PC-3 (cell line): ENCODE results near the gene KIAA1328. TPM values are rescaled to one million over a fixed set of nuclear protein-coding genes. Genes with fewer than 3 reads are reported as not detected.

Experiments
- ATAC-seq: fragments of 200-7000 bp; cut with Tn5 transposase; 2 replicates; pipeline ENCODE4 v1.9.1; 2020; ENCODE audit warnings: mild to moderate bottlenecking, moderate library complexity
- BruUV-seq: library from RNA; stranded (reverse); fragments of 400-500 nt; replicated peaks from 2 replicates; lab custom pipeline; 2021; lab: Mats Ljungman, UMichigan
- CTCF ChIA-PET: fragments of 300-600 bp; sonication (Branson Sonifier 250); formaldehyde crosslinking; loops from one replicate; lab custom pipeline; 2022; ENCODE audit warnings: antibody characterized with exemption; lab: Charles Lee
- POLR2A ChIA-PET: fragments of 300-600 bp; sonication (Branson Sonifier 250); formaldehyde crosslinking; loops from one replicate; lab custom pipeline; 2022; ENCODE audit warnings: antibody characterized with exemption; ENCODE audit not compliant: unreplicated experiment; lab: Charles Lee
- DNase-seq: peaks from one replicate; pipeline ENCODE4 v3.0.0-alpha.2; 2015
- H2AFZ ChIP-seq: fragments of 300-600 bp; sonication (generic); 2 replicates; pipeline ENCODE4 v1.6.0; 2016; ENCODE audit warnings: antibody characterized with exemption, low read length
- H3F3A ChIP-seq: fragments of 300-600 bp; sonication (generic); one replicate; pipeline ENCODE4 v1.6.0; 2017; ENCODE audit warnings: antibody characterized with exemption, low read length, control low read depth, mild to moderate bottlenecking; ENCODE audit not compliant: unreplicated experiment
- H3K27ac ChIP-seq: fragments of 300-600 bp; sonication (generic); 2 replicates; pipeline ENCODE4 v1.5.1; 2016; ENCODE audit warnings: mild to moderate bottlenecking, low read length
- H3K27me3 ChIP-seq: fragments of 300-600 bp; sonication (generic); 2 replicates; pipeline ENCODE4 v1.6.1; 2016; ENCODE audit warnings: low read length, mixed read lengths
- H3K36me3 ChIP-seq: fragments of 300-600 bp; sonication (generic); 2 replicates; pipeline ENCODE4 v1.6.1; 2016; ENCODE audit warnings: low read depth, mixed run types, low read length, mixed read lengths
- H3K4me1 ChIP-seq: fragments of 300-600 bp; sonication (generic); 2 replicates; pipeline ENCODE4 v1.5.1; 2016; ENCODE audit warnings: low read length; ENCODE audit not compliant: insufficient read depth
- H3K4me2 ChIP-seq: fragments of 300-600 bp; sonication (generic); 2 replicates; pipeline ENCODE4 v1.6.0; 2016; ENCODE audit warnings: low read length
- H3K4me3 ChIP-seq: fragments of 300-600 bp; sonication (generic); 2 replicates; pipeline ENCODE4 v1.5.1; 2016; ENCODE audit warnings: mild to moderate bottlenecking, low read length, mixed read lengths
- H3K79me2 ChIP-seq: fragments of 300-600 bp; sonication (generic); 2 replicates; pipeline ENCODE4 v1.6.1; 2017; ENCODE audit warnings: low read length, mixed read lengths
- H3K9ac ChIP-seq: fragments of 300-600 bp; sonication (generic); 2 replicates; pipeline ENCODE4 v1.6.0; 2016; ENCODE audit warnings: mild to moderate bottlenecking, low read length
- H3K9me2 ChIP-seq: fragments of 300-600 bp; sonication (generic); replicated peaks from 2 replicates; pipeline ENCODE4 v1.6.1; 2016; ENCODE audit warnings: mixed run types, low read length, mixed read lengths
- H3K9me3 ChIP-seq: fragments of 300-600 bp; sonication (generic); 2 replicates; pipeline ENCODE4 v1.6.1; 2016; ENCODE audit warnings: low read length, mixed read lengths
- H4K20me1 ChIP-seq: fragments of 300-600 bp; sonication (generic); 2 replicates; pipeline ENCODE4 v1.6.1; 2016; ENCODE audit warnings: low read length, mixed read lengths
- CTCF ChIP-seq: fragments of 300-600 bp; sonication (generic); conservative IDR thresholded peaks from 2 replicates; pipeline ENCODE4 v1.5.1; 2017; ENCODE audit warnings: antibody characterized with exemption, low read depth, mild to moderate bottlenecking, low read length
- EZH2 ChIP-seq: fragments of 300-600 bp; sonication (generic); IDR thresholded peaks from one replicate; pipeline ENCODE4 v1.6.1; 2017; ENCODE audit warnings: antibody characterized with exemption, mild to moderate bottlenecking, low read length; ENCODE audit not compliant: unreplicated experiment
- EZH2phosphoT487 ChIP-seq: fragments of 300-600 bp; sonication (generic); IDR thresholded peaks from 2 replicates; pipeline ENCODE4 v1.6.1; 2018; ENCODE audit warnings: mild to moderate bottlenecking, antibody characterized with exemption, low read length, borderline replicate concordance
- intact Hi-C: fragments of 100-400 bp; cut with micrococcal nuclease; formaldehyde crosslinking; loops from 2 replicates; pipeline ENCODE4 v1.9.0; 2023
- total RNA-seq: library from RNA; depleted of rRNA; stranded (reverse); fragments of >200 nt; gene quantifications from 2 replicates; pipeline ENCODE4 v1.2.3, GENCODE V29; 2014

The KIAA1328 gene
- total RNA-seq, 1 experiment from 2014 or later, result 4.4 TPM

DNA sequence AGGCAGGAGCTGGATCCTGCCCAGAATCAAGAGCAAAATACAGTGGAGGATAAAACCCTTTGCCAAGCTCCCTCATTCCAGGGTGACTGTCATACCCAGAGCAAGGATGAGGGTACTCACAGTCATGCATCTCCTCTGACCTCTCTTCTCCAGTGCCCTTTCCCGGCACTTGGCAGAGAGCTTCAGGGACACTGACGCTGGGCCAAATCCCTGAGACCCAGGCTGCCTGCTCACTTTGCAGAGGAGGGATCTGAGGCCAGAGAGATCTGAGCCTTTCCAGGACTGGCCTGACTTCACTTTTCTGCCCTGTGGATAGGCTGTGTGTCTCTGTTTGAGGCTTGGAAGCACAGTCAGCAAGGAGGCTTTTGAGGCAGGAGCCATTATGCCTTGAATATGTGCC, 406.7 kb downstream of the KIAA1328 start:
- Histone ChIP-seq H3K9ac (no peak overlapping the region), H3K4me3 (no peak overlapping the region), H3K9me3 (no peaks in the 10 kb centered on the region), H2AFZ (no peak overlapping the region), H3K79me2 (no peaks in the 10 kb centered on the region), H3K9me2 (no peaks in the 10 kb centered on the region), H3K27ac (no peak overlapping the region), H3K27me3 (no peaks in the 10 kb centered on the region), H4K20me1 (no peaks in the 10 kb centered on the region), H3K4me2 (no peak overlapping the region), H3F3A (no peaks in the 10 kb centered on the region), H3K4me1 (no peaks in the 10 kb centered on the region), H3K36me3 (no peaks in the 10 kb centered on the region)
- intact Hi-C loops, result no loop called here
- TF ChIP-seq EZH2phosphoT487, result no peak
- ATAC-seq (no peak), DNase-seq (no peak)
- POLR2A ChIA-PET, result no interaction called here
- BruUV-seq, result no TSS peak
- CTCF ChIA-PET, result no interaction called here

DNA sequence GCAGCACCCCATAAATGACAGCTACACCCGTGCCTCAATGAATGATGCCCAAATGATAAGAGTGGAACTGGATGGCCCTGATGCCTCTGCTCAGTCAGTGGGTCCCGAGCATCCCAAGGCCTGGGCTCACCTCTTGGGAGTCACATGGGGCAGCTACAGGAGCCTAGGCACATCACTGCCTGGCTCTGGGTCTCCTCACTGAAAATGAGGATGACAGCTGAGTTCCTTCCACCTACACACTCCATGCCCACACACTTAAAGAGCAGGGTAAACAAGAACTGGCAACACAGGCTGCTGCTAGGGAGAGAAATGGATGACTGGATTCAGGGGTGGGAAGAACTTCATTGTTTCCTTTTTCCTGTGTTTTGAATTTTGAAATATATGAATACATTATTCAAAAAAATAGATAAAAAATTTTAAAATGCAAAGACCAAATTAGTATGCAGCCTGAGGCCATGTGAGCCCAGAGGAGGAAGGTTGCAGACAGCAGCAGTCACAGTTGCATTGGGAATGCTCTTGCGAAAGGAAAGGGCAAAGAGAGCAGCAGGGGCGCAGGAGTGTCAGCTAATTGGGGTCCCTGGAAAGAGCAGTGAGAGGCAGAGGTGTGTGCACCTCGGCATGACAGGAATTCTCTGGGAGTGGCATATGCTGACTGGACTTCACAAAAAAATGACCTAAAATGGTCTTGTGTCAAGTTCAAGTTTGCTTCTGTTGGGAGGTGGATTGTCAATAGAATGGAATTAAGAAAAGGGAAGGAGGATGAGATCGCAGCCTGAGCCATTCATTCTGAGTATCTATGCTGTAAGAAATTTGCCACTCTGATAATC, 409.6 kb downstream of the KIAA1328 start:
- Histone ChIP-seq H3K27me3 (no peaks in the 10 kb centered on the region), H4K20me1 (no peaks in the 10 kb centered on the region), H3K4me1 (no peaks in the 10 kb centered on the region), H3K9ac (no peak overlapping the region), H3K9me2 (no peaks in the 10 kb centered on the region), H3K4me2 (no peak overlapping the region), H3K27ac (no peak overlapping the region), H3K79me2 (no peaks in the 10 kb centered on the region), H3F3A (no peaks in the 10 kb centered on the region), H3K4me3 (no peak overlapping the region), H2AFZ (no peak overlapping the region), H3K9me3 (no peaks in the 10 kb centered on the region), H3K36me3 (no peaks in the 10 kb centered on the region)
- POLR2A ChIA-PET, result no interaction called here
- intact Hi-C loops, result no loop called here
- TF ChIP-seq EZH2phosphoT487 (no peak), CTCF (no peak), EZH2 (no peak)
- ATAC-seq (no peak), DNase-seq (no peak)
- no TSS peak for BruUV-seq
- CTCF ChIA-PET, result no interaction called here

- no peaks in the 10 kb centered on the region for H4K20me1 ChIP-seq
- BruUV-seq, result no TSS peak
- H3K9me3 ChIP-seq, result no peaks in the 10 kb centered on the region
- no peaks in the 10 kb centered on the region for H3F3A ChIP-seq
- no peak overlapping the region for H3K9ac ChIP-seq
- H3K9me2 ChIP-seq, result no peaks in the 10 kb centered on the region
- ChIA-PET CTCF (no interaction called here), POLR2A (no interaction called here)
- no peaks in the 10 kb centered on the region for H3K4me1 ChIP-seq
- TF ChIP-seq CTCF (no peak), EZH2 (no peak), EZH2phosphoT487 (no peak)
- no peaks in the 10 kb centered on the region for H3K27me3 ChIP-seq
- no peaks in the 10 kb centered on the region for H3K36me3 ChIP-seq
- no peak overlapping the region for H3K4me2 ChIP-seq
- no peak overlapping the region for H3K27ac ChIP-seq
- H3K79me2 ChIP-seq, result no peaks in the 10 kb centered on the region
- DNase-seq (no peak), ATAC-seq (no peak)
- H3K4me3 ChIP-seq, result no peak overlapping the region
- H2AFZ ChIP-seq, result no peak overlapping the region
- intact Hi-C loops, result no loop called here
Measured at GRCh38 chr18:37242091-37242490, 413.2 kb downstream of the KIAA1328 start.
